H1 (cell line): ENCODE data around the gene PROK1.

ENCODE experiments used
- CEBPB ChIP-seq: IDR thresholded peaks from 2 replicates; pipeline ENCODE4 v1.6.1; 2012; ENCODE audit warnings: low read depth, low read length
- CTCF ChIP-seq, 3 experiments: IDR thresholded peaks; 1 replicate in 2 of 3; 2 replicates in 1 of 3; pipeline versions ENCODE4 v1.5.1 to v1.6.1; 2011; ENCODE audit warnings: low read length in 3 of 3, mild to moderate bottlenecking in 3 of 3, inconsistent platforms in 2 of 3, low read depth in 1 of 3, moderate library complexity in 1 of 3; ENCODE audit not compliant: insufficient read depth in 1 of 3; ENCODE audit errors: control extremely low read depth in 1 of 3
- GABPA ChIP-seq: IDR thresholded peaks from 2 replicates; pipeline ENCODE4 v1.6.1; 2011; ENCODE audit warnings: mild to moderate bottlenecking, low read length, moderate library complexity, borderline replicate concordance; ENCODE audit not compliant: insufficient read depth
- RAD21 ChIP-seq, 2 experiments: IDR thresholded peaks in 1 of 2; conservative IDR thresholded peaks in 1 of 2; 2 replicates each; pipeline ENCODE4 v1.6.1; 2011; ENCODE audit warnings: low read depth in 2 of 2, low read length in 2 of 2, improper control_type of control experiment in 1 of 2, inconsistent platforms in 1 of 2, mild to moderate bottlenecking in 1 of 2, moderate library complexity in 1 of 2

DNA sequence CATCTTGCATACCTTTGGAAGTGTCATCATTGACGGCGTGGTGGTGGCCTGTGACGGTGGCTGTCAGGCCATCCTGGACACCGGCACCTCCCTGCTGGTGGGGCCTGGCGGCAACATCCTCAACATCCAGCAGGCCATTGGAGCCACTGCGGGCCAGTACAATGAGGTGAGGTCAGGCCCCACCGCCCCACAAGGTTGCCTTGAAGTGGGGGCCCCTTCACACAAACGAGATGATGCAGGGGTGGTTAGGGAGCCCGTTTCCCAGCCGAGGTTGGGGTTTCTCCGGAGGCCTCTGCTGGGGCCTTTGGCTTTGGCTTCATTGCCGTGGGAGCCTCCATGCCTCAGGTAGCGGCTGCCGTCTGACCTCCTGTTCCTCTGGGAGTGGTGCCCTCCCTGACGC lies 38.5 kb downstream of the PROK1 start:
- no peak for TF ChIP-seq RAD21 (IDR thresholded peaks at IDR 0.05 in 1 of 2, conservative IDR thresholded peaks at IDR 0.05 in 1 of 2; ENCODE audit: low read depth in 2 of 2, low read length in 2 of 2)
- peak in 1 of 3 experiments; percentile 4; a peak in 1 of 4 replicates for TF ChIP-seq CTCF (IDR thresholded peaks at IDR 0.05; ENCODE audit: control extremely low read depth in 1 of 3, insufficient read depth in 1 of 3, low read depth in 1 of 3, low read length in 3 of 3)
- TF ChIP-seq GABPA, result no peak
- no peak for TF ChIP-seq CEBPB
